ENCODE results near the gene TF.

Gene TF

GRCh38 chr3:133838296-133838789 lies 92.2 kb downstream of the TF start:
- DNase-seq: no peak

- peak in 1 of 2 experiments; percentile 13 for DNase-seq
Measured at GRCh38 chr3:133838916-133839800, 93.0 kb downstream of the TF start.

- no peak for DNase-seq
Measured at GRCh38 chr3:133840055-133840737, 94.0 kb downstream of the TF start.

- no peak for DNase-seq
Measured at GRCh38 chr3:133840767-133841166, 94.6 kb downstream of the TF start.

GRCh38 chr3:133841196-133841595 lies 95.0 kb downstream of the TF start:
- DNase-seq: no peak

GRCh38 chr3:133842158-133842557 lies 96.0 kb downstream of the TF start:
- DNase-seq: no peak

- DNase-seq: no peak
Measured at GRCh38 chr3:133843634-133844033, 97.4 kb downstream of the TF start.

GRCh38 chr3:133845127-133845526 lies 98.9 kb downstream of the TF start:
- DNase-seq: no peak

Data from NCI-H526 (cell line).